HepG2 (cell line): ENCODE data around the gene FRAS1. TPM values are rescaled to one million over a fixed set of nuclear protein-coding genes. Genes with fewer than 3 reads are reported as not detected.

ENCODE experiments used
- CBX2 ChIP-seq, 2 experiments: fragments of 200-600 bp in 1 of 2; sonication (generic); formaldehyde crosslinking in 1 of 2; IDR thresholded peaks; 2 replicates each; pipeline versions ENCODE4 v1.7.0 to v1.8.1; 2018 to 2022; ENCODE audit warnings: low read depth in 2 of 2, low read length in 1 of 2, mild to moderate bottlenecking in 1 of 2, missing genetic modification reagents in 1 of 2
- ETV5 ChIP-seq: IDR thresholded peaks from 2 replicates; pipeline ENCODE4 v1.6.1; 2018; ENCODE audit warnings: missing biosample characterization, missing genetic modification reagents, inconsistent platforms, borderline replicate concordance
- GFI1 ChIP-seq: sonication (generic); formaldehyde crosslinking; IDR thresholded peaks from 2 replicates; pipeline ENCODE4 v1.5.0; 2020; ENCODE audit warnings: missing genetic modification reagents, mild to moderate bottlenecking, borderline replicate concordance
- GMEB2 ChIP-seq: IDR thresholded peaks from 2 replicates; pipeline ENCODE4 v1.6.1; 2016; ENCODE audit warnings: missing biosample characterization, missing genetic modification reagents, low read depth
- PHF21A ChIP-seq: sonication (generic); formaldehyde crosslinking; IDR thresholded peaks from 2 replicates; pipeline ENCODE4 v1.5.0; 2020; ENCODE audit warnings: mild to moderate bottlenecking, missing genetic modification reagents
- PHF8 ChIP-seq: sonication (generic); formaldehyde crosslinking; IDR thresholded peaks from 2 replicates; pipeline ENCODE4 v1.5.0; 2020; ENCODE audit warnings: missing genetic modification reagents
- THYN1 ChIP-seq: sonication (generic); formaldehyde crosslinking; IDR thresholded peaks from 2 replicates; pipeline ENCODE4 v1.8.1; 2023; ENCODE audit warnings: low read depth, mild to moderate bottlenecking, moderate library complexity, missing genetic modification reagents, borderline replicate concordance
- ZBTB44 ChIP-seq: sonication (generic); formaldehyde crosslinking; IDR thresholded peaks from 2 replicates; pipeline ENCODE4 v1.4.0; 2020; ENCODE audit warnings: missing genetic modification reagents
- ZFP36L2 ChIP-seq: sonication (generic); formaldehyde crosslinking; IDR thresholded peaks from 2 replicates; pipeline ENCODE4 v1.4.0; 2020; ENCODE audit warnings: missing genetic modification reagents
- ZFP41 ChIP-seq: sonication (generic); formaldehyde crosslinking; IDR thresholded peaks from 2 replicates; pipeline ENCODE4 v1.4.0; 2020; ENCODE audit warnings: mild to moderate bottlenecking, missing genetic modification reagents, borderline replicate concordance
- ZNF619 ChIP-seq: sonication (generic); formaldehyde crosslinking; IDR thresholded peaks from 2 replicates; pipeline ENCODE4 v1.4.0; 2020; ENCODE audit warnings: mild to moderate bottlenecking, missing genetic modification reagents
- polyA plus RNA-seq, 8 experiments: library from polyadenylated mRNA; depleted of rRNA in 3 of 8; stranded (reverse) in 7 of 8; unstranded in 1 of 8; fragments of >200 nt; fragmentation: Illumina TruSeq in 4 of 8; extraction: Trizol in 4 of 8; gene quantifications; 2 replicates each; pipeline versions ENCODE4 v1.2.1 to v1.2.3, GENCODE V29; 2011 to 2016; ENCODE audit warnings: low read depth in 4 of 8, missing spikeins in 1 of 8, mixed read lengths in 1 of 8; ENCODE audit not compliant: insufficient read depth in 1 of 8
- total RNA-seq, 5 experiments: library from RNA; depleted of rRNA; stranded (reverse); fragments of >200 nt; fragmentation: Illumina TruSeq; extraction: Trizol; gene quantifications; 2 replicates each; pipeline ENCODE4 v1.2.3, GENCODE V29; 2016; ENCODE audit warnings: low read depth in 1 of 5

Gene FRAS1
- total and polyA plus RNA-seq, 2 of the 13 experiments (the other 11 are each of a cell fraction or from before 2014, with no cell fraction given): 22.5 to 31.6 TPM

DNA sequence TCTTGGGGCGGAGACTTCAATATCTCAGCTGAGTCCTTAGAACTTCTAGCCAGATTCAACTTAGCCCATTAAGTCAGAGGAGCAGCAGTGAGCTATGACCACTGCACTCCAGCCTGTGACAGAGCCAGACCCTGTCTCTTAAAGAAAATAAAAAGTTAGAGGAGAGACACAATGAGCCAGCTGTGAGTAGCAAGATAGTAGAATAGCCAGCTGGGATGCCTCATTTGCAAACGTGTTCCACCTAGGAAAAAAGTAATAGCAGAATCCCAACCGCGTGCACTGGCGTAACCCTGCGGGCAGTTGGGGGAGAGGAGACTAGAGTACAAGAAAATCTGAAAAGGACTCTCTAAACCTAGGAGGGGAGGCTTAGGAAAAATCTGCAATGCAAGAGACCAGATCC lies 361.3 kb downstream of the FRAS1 start (continued):
- TF ChIP-seq GFI1 (CRISPR knock-in tag): no peak
- no peak for TF ChIP-seq PHF21A (CRISPR knock-in tag)
- TF ChIP-seq ZNF619 (CRISPR knock-in tag): no peak
- no peak for TF ChIP-seq THYN1 (CRISPR knock-in tag)
- TF ChIP-seq ZBTB44: no peak
- TF ChIP-seq ETV5 (CRISPR knock-in tag): no peak
- TF ChIP-seq CBX2 (IDR thresholded peaks at IDR 0.05; ENCODE audit: low read depth, low read length): no peak
- no peak for TF ChIP-seq CBX2 (CRISPR knock-in tag; IDR thresholded peaks at IDR 0.05; ENCODE audit: low read depth)
- no peak for TF ChIP-seq PHF8 (CRISPR knock-in tag)
- no peak for TF ChIP-seq GMEB2 (CRISPR knock-in tag)
- TF ChIP-seq ZFP41 (CRISPR knock-in tag): no peak
- TF ChIP-seq ZFP36L2 (CRISPR knock-in tag): no peak
